ENCODE measurements around the gene MTG2. TPM values are rescaled to one million over a fixed set of nuclear protein-coding genes. Genes with fewer than 3 reads are reported as not detected.
A peak's percentile ranks its signal among the peaks of the same experiment; 100 is the strongest.

MTG2 gene
- total and polyA plus RNA-seq, 2 of the 13 experiments (the other 11 are each of a cell fraction or from before 2014, with no cell fraction given): 20.4 to 37.8 TPM

DNA sequence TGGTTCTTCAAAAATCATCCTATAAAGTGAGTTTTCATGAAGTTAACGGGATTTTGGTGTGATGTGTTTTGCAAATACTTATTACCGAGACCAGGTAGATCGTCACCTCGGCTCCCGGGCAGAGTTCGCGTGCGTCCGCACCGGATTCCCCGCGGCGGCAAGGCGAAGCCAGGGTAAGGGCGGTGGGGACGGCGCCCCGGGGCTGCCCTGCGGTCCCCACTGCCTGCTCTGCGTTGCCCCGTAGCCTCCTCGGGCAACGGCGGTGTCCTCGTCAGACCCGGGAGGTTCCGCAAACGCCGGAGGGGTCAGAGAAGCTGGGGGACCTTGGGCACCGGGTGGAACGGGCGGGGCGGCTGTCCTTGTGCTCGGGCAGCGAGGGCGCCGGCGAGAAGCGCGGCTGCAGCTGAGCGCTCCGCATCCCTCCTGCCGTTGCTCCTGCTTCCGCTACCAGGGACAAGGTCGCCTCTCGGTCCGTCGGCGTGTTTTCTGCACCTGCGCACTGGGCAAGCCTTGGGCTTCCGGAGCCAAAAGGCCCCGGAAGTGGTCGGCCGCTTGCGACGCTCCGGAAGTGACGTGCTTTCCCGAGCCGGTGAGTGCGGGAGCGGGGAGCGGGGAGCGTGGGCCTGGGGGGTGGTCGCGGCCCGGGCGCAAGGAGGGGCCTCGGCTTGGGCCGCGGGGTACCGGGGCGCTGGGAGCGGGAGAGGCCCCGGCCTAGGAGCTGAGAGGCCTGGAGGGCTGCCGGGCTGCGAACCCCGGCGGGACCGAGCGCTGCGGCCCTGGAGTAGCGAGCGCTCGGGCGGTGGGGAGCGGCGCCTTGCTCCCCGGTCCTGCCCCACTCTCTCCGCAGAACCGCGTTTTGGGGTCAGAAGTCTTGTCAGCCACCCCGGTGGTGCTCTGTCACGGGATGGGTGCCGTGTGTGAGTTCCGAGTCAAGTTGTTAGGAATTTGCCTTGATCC is at the start of gene MTG2 (continued):
- TF ChIP-seq TRIM24 (CRISPR knock-in tag; IDR thresholded peaks at IDR 0.05) (no peak), ETV5 (CRISPR knock-in tag; IDR thresholded peaks at IDR 0.05; ENCODE audit: borderline replicate concordance) (peak; percentile 97), ONECUT2 (CRISPR knock-in tag; IDR thresholded peaks at IDR 0.05) (peak; percentile 70), TSC22D2 (CRISPR knock-in tag; IDR thresholded peaks at IDR 0.05; ENCODE audit: borderline replicate concordance) (peak; percentile 98), NFIB (CRISPR knock-in tag; IDR thresholded peaks at IDR 0.05; ENCODE audit: borderline replicate concordance) (no peak), DNMT3B (CRISPR knock-in tag; conservative IDR thresholded peaks at IDR 0.05) (peak; percentile 82; the same call in 1 of the 2 replicates), ZNF343 (CRISPR knock-in tag; IDR thresholded peaks at IDR 0.05) (peak; percentile 93; the same call in 1 of the 2 replicates), PCBP1 (IDR thresholded peaks at IDR 0.05; ENCODE audit: borderline replicate concordance, low read depth, low read length) (peak; percentile 96; the same call in 1 of the 2 replicates), NFRKB (IDR thresholded peaks at IDR 0.05) (no peak), CEBPB (IDR thresholded peaks at IDR 0.05; ENCODE audit: borderline replicate concordance, low read depth, low read length) (no peak), ZNF282 (IDR thresholded peaks at IDR 0.05; ENCODE audit: partially characterized antibody) (no peak), MAFK (conservative IDR thresholded peaks at IDR 0.05 in 1 of 2, IDR thresholded peaks at IDR 0.05 in 1 of 2; ENCODE audit: low read length in 2 of 2) (no peak), ZKSCAN1 (IDR thresholded peaks at IDR 0.05; ENCODE audit: low read length) (no peak), FOSL1 (CRISPR knock-in tag; IDR thresholded peaks at IDR 0.05; ENCODE audit: borderline replicate concordance) (peak; percentile 64; the same call in 1 of the 2 replicates), SALL2 (CRISPR knock-in tag; IDR thresholded peaks at IDR 0.05) (peak; percentile 99; the same call in 1 of the 2 replicates), ELF4 (CRISPR knock-in tag; IDR thresholded peaks at IDR 0.05; ENCODE audit: borderline replicate concordance) (peak; percentile 73; the same call in 1 of the 2 replicates), ZSCAN21 (CRISPR knock-in tag; IDR thresholded peaks at IDR 0.05; ENCODE audit: borderline replicate concordance) (peak; percentile 99), PAX8 (CRISPR knock-in tag; IDR thresholded peaks at IDR 0.05; ENCODE audit: borderline replicate concordance) (0 out of 2 replicates have a peak, but pooled peaks have one; percentile 25), EEA1 (CRISPR knock-in tag; IDR thresholded peaks at IDR 0.05; ENCODE audit: borderline replicate concordance) (peak; percentile 89), ARID2 (CRISPR knock-in tag; IDR thresholded peaks at IDR 0.05; ENCODE audit: borderline replicate concordance) (peak; percentile 98), SRSF9 (IDR thresholded peaks at IDR 0.05; ENCODE audit: borderline replicate concordance, insufficient read depth, low read depth, low read length, poor library complexity, severe bottlenecking) (no peak), DMAP1 (CRISPR knock-in tag; IDR thresholded peaks at IDR 0.05) (peak; percentile 96)
- TF ChIP-seq, protein P1, sequence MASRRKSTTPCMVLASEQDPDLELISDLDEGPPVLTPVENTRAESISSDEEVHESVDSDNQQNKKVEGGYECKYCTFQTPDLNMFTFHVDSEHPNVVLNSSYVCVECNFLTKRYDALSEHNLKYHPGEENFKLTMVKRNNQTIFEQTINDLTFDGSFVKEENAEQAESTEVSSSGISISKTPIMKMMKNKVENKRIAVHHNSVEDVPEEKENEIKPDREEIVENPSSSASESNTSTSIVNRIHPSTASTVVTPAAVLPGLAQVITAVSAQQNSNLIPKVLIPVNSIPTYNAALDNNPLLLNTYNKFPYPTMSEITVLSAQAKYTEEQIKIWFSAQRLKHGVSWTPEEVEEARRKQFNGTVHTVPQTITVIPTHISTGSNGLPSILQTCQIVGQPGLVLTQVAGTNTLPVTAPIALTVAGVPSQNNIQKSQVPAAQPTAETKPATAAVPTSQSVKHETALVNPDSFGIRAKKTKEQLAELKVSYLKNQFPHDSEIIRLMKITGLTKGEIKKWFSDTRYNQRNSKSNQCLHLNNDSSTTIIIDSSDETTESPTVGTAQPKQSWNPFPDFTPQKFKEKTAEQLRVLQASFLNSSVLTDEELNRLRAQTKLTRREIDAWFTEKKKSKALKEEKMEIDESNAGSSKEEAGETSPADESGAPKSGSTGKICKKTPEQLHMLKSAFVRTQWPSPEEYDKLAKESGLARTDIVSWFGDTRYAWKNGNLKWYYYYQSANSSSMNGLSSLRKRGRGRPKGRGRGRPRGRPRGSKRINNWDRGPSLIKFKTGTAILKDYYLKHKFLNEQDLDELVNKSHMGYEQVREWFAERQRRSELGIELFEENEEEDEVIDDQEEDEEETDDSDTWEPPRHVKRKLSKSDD (CRISPR knock-in tag; IDR thresholded peaks at IDR 0.05; ENCODE audit: low read depth): peak; percentile 90; the same call in 1 of the 2 replicates
- TF ChIP-seq, protein P2, sequence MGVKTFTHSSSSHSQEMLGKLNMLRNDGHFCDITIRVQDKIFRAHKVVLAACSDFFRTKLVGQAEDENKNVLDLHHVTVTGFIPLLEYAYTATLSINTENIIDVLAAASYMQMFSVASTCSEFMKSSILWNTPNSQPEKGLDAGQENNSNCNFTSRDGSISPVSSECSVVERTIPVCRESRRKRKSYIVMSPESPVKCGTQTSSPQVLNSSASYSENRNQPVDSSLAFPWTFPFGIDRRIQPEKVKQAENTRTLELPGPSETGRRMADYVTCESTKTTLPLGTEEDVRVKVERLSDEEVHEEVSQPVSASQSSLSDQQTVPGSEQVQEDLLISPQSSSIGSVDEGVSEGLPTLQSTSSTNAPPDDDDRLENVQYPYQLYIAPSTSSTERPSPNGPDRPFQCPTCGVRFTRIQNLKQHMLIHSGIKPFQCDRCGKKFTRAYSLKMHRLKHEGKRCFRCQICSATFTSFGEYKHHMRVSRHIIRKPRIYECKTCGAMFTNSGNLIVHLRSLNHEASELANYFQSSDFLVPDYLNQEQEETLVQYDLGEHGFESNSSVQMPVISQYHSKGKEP (CRISPR knock-in tag; IDR thresholded peaks at IDR 0.05): no peak; the same call in 1 of the 2 replicates

Data from HepG2 (cell line).